Measurements from ENCODE around the gene ATP1B4.

- TF ChIP-seq CTCF (IDR thresholded peaks at IDR 0.05) (no peak), ZFX (IDR thresholded peaks at IDR 0.05; ENCODE audit: borderline replicate concordance) (no peak)
Measured at GRCh38 chrX:120334151-120334550, 27.7 kb upstream of the ATP1B4 start.
